HG03103 (cell line): Measurements from ENCODE around the gene TECTB.

ENCODE experiments used
- ATAC-seq: cut with Tn5 transposase; IDR thresholded peaks from one replicate; pipeline ENCODE4 v1.9.1; 2021; ENCODE audit warnings: low read depth; ENCODE audit not compliant: unreplicated experiment

The TECTB gene

GRCh38 chr10:112344261-112344660 lies 61.1 kb downstream of the TECTB start:
- ATAC-seq: no peak

- no peak for ATAC-seq
These were observed 62.0 kb downstream of the TECTB start for GRCh38 chr10:112345202-112345601.

DNA sequence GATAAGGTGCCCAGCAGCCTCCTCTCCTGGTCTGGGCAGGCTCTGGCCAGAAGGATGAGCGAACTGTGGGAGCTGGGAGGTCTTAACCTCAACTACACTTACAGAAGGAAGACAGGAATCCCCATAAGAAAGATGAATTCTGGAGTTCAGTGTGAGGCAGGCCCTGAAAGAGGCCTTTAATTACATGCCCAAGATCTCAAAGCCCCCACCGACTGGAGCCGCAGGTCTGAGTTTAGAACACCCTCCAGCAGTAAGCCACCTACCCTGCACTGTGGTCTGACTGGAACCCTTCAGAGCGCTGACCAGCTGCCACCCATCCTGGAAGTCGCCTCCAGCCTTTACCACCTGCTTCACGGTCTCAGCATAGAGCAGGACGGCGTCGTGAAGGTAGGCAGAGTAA lies 62.5 kb downstream of the TECTB start:
- no peak for ATAC-seq

DNA sequence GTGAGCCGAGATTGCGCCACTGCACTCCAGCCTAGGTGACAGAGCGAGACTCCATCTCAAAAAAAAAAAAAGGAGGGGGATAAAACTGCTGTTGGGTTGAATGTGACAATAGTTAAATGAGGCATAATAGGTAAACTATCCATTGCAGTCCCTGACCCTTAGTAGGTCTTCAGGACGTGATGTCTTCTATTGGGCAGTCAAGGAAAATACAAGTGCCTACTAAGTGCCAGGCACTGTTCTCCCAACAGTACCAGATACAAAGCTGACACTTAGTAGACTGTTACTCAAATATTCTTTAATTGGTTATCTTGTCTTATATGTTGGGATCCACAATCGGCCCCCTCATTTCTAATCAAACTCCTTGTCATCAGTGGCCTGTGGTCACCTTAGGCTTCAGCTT lies 63.6 kb downstream of the TECTB start:
- no peak for ATAC-seq

DNA sequence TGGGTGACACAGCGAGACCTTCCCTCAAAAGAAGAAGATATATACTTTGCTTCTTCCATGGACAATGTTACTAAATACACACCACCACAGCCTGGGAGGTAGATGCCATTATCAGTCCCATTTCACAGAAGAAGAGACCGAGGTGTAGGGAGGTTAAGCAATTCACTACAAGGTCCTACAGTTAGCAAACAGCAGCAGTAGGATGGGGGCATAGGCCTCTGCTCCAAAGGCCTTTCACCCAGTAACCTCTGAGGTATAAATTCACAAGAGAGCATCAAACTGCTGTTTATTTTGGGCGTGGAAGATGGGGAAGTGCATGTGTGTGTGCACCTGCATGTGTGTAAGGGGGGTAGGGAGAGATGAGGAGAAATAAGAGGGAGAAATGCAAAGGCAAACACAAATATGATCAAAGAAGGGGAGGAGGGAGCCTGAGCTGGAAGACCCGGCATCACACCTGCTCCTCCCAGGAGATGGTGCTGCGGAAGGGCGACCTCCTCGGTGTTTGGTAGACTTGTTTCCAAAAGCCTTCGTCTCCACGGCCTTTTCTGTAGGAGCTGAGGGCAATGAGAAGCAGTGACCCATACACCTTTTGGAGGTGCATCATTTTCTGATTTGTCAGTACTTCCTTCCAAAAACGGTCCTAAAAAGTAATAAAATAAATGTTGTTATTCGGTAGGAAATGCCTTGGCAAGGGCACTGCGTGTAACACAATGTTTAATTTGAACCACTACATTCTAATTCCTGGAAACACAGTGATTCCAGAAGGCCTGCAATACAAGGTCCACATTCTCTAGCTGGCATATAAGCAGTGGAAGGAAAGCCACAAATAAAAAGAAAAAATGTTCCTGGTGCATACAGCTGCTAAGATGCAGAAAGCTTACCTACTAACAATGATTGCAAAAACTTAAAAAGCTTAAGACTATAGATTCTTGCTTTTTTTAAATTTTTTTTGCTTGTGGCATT lies 64.8 kb downstream of the TECTB start:
- no peak for ATAC-seq

GRCh38 chr10:112348759-112349158 lies 65.6 kb downstream of the TECTB start:
- no peak for ATAC-seq

DNA sequence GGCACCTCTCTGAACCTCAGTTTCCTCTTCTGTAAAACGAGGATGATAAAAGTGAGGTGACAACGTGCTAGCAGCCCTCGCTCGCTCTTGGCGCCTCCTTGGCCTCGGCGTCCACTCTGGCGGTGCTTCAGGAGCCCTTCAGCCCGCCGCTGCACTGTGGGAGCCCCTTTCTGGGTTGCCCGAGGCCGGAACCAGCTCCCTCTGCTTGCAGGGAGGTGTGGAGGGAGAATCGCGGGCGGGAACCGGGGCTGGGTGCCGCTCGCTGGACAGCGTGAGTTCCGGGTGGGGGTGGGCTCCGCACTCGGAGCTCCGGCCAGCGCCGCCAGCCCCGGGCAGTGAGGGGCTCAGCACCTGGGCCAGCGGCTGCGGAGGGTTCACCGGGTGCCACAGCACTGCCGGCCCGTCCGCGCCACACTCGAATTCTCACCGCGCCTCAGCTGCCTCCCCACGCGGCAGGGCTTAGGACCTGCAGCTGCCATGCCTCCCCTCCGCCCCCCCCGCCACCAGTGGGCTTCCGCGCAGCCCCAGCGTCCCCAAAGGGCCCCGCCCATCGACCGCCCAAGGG lies 66.4 kb downstream of the TECTB start:
- ATAC-seq: no peak

DNA sequence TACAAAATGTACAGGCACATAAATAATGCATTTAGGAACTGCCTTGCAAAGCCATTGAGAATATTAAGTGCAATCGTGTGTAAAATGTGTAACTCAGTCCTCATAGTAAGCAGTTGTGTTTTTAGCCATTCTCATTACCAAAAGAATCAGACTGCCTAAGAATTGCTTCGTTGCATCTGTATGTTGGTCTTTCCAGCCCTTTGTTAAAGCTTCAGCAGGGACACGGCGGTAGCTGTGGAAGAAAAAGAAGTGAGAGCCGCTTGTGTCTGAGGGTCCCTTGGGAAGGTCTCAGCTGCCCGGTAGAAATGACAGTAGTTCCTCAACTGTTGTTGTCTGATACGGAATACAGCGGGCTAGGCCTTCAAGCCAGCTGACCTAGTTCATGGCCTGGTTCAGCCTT lies 67.9 kb downstream of the TECTB start:
- no peak for ATAC-seq

DNA sequence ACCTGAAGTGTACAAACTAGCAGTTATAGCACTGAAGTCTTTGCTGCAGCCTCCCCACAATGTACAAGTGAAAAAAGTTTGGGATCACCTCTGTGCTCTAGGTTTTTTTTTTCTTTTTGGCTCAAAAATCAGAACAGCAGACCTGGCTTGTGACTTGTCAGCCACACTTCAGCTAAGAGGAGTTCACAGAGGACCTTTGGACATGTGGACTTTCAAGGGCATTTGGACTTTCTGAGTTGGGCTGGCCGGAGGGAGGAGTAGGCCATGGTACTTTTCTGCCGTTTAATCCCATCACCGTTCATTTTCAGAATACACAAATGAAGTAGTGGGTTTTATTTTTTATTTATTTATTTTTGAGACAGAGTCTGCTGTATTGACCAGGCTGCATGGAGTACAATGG lies 68.8 kb downstream of the TECTB start:
- ATAC-seq: no peak

DNA sequence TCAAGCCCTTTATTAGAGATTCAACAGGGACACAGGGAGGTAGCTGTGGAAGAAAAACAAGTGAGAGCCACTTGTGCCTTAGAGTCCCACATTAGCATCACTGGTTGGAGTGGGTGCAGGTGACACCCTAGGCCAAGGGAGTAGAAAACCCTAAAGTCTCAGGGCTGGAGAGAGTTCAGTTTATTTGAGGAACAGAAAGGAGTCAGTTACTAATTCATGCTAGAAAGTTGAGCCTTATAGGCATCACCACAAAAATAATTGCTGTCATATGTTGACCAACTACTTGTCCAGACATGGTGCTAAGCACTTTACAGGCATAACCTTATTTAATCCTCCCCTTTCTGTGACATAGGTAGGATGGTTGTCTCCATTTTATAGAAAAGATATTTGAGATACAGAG lies 69.8 kb downstream of the TECTB start:
- no peak for ATAC-seq
